HG03108 (cell line): ENCODE data around the gene CAMK2B.
"Not testable (repeated sequence)": the region's sequence is repeated elsewhere in the genome, so short reads cannot be mapped to it uniquely, and the experiment has no call there.

Experiments used
- ATAC-seq: cut with Tn5 transposase; IDR thresholded peaks from one replicate; pipeline ENCODE4 v1.9.1; 2021; ENCODE audit warnings: moderate library complexity; ENCODE audit not compliant: unreplicated experiment

CAMK2B gene

GRCh38 chr7:44175730-44176129 is 149.7 kb downstream of the CAMK2B start:
- ATAC-seq, result no peak

DNA sequence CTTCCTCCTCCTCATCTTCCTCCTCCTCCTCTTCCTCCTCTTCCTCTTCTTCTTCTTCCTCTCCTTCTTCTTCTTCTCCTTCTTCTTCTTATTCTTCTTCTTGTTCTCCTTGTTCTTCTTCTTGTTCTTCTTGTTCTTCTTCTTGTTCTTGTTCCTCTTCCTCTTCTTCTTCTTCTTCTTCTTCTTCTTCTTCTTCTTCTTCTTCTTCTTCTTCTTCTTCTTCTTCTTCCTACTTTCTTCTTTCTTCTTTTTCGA is 150.8 kb downstream of the CAMK2B start:
- ATAC-seq, result not testable (repeated sequence)

GRCh38 chr7:44173911-44174693 is 151.3 kb downstream of the CAMK2B start:
- ATAC-seq, result no peak

- ATAC-seq, result no peak
These were observed 152.5 kb downstream of the CAMK2B start for GRCh38 chr7:44172803-44173424.

GRCh38 chr7:44172352-44172751 is 153.0 kb downstream of the CAMK2B start:
- no peak for ATAC-seq

GRCh38 chr7:44171901-44172300 is 153.5 kb downstream of the CAMK2B start:
- ATAC-seq, result not testable (repeated sequence)

DNA sequence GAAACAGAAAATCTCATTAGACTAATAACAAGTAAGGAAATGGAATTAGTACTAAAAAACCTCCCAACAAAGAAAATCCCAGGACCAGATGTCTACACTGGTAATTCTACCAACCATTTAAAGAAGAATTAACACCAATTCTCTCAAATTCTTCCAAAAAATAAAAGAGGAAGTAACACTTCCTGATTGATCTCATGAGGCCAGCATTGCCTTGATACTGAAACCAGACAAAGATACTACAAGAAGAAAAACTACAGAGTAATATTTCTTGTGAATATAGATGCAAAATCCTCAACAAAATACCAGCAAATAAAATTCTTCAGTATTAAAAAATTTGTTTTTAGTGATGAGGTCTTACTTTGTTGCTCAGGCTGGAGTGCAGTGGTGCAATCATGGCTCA is 157.5 kb downstream of the CAMK2B start:
- peak; percentile 49 for ATAC-seq
